Hippocampal formation (tissue), 2 donors: Measurements from ENCODE around the gene NSL1.
"Not testable (repeated sequence)": the region's sequence is repeated elsewhere in the genome, so short reads cannot be mapped to it uniquely, and the experiment has no call there.

Source experiments
- DNase-seq, 2 donors: peaks; one replicate each; lab custom pipeline; 2025; lab: John Stamatoyannopoulos, UW

NSL1 gene

GRCh38 chr1:212749821-212750535 is 41.6 kb downstream of the NSL1 start:
- peak in 1 of 2 donors; percentile 16 for DNase-seq

GRCh38 chr1:212746546-212746945 is 45.0 kb downstream of the NSL1 start:
- no peak for DNase-seq

GRCh38 chr1:212745303-212745702 is 46.3 kb downstream of the NSL1 start:
- DNase-seq: no peak

DNA sequence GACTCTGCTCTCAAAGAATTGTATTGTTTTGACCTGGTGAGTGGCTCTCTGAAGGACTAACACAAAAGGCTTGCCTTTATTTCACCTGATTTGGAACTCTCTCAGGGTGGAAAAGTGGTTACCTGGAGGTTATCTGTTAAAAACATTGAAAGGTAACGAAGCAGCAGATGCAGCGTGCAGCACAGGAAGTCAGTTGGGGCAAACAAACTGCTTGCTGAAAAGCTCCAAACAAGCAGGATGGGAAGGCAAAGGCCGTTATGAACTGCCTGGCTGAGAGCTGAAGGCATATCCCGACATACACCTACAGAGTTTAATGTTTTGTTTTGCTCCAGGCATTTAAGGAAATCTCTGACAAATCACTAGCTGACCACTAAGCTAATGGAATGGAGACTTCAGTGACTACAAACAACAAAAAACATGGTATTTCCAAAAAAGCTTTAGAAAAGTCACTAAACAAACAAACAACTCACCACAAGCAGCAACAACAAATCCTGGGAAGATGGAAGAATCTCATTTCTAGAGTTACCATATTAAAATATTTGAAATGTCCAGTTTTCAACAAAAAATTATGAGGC is 47.6 kb downstream of the NSL1 start:
- no peak for DNase-seq

DNA sequence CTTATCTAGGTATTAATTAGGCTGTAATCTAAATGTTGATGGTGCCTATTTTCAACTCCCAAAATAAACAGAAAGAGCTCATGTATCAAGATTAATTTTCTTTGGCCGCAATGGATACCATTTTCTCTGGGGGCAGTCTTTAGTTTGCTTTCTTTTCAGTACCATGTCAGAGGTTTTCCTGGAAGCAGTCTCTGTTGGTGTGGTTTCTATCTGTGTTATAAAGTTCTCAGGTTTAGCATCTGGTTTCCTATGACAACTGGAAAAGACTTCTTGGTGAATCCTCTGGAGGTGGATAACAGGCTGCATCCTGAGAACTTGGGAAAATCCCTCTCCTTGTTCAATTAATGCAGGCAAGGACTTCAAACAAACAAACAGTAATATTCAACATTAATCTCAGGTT is 53.2 kb downstream of the NSL1 start:
- no peak for DNase-seq

DNA sequence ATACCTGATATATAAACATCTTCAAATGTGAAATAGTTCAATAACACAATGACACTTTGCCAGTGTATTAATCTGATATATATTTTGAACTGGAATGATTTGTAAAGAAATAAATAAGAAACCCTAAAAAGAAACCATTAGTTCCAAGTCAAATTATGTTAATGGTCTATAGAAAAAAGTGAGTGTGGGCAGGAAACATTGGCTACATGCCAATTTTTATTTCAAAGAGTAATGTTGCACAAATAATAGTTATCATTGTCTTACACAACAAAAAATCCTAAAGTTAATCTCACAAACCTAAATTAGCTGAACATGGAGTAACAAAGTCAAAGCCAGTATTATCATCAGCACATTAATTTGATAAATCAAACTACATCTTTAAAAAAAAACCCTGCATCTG is 54.0 kb downstream of the NSL1 start:
- no peak for DNase-seq

- no peak for DNase-seq
These were observed 58.5 kb downstream of the NSL1 start for GRCh38 chr1:212733109-212733508.

GRCh38 chr1:212731630-212732029 is 59.9 kb downstream of the NSL1 start:
- no peak for DNase-seq

- no peak for DNase-seq
These were observed 63.0 kb downstream of the NSL1 start for GRCh38 chr1:212728606-212729005.

- no peak for DNase-seq
These were observed 64.0 kb downstream of the NSL1 start for GRCh38 chr1:212727386-212728181.

GRCh38 chr1:212724679-212725078 is 66.9 kb downstream of the NSL1 start:
- not testable (repeated sequence) for DNase-seq

- no peak for DNase-seq
These were observed 69.2 kb downstream of the NSL1 start for GRCh38 chr1:212722270-212722957.

DNA sequence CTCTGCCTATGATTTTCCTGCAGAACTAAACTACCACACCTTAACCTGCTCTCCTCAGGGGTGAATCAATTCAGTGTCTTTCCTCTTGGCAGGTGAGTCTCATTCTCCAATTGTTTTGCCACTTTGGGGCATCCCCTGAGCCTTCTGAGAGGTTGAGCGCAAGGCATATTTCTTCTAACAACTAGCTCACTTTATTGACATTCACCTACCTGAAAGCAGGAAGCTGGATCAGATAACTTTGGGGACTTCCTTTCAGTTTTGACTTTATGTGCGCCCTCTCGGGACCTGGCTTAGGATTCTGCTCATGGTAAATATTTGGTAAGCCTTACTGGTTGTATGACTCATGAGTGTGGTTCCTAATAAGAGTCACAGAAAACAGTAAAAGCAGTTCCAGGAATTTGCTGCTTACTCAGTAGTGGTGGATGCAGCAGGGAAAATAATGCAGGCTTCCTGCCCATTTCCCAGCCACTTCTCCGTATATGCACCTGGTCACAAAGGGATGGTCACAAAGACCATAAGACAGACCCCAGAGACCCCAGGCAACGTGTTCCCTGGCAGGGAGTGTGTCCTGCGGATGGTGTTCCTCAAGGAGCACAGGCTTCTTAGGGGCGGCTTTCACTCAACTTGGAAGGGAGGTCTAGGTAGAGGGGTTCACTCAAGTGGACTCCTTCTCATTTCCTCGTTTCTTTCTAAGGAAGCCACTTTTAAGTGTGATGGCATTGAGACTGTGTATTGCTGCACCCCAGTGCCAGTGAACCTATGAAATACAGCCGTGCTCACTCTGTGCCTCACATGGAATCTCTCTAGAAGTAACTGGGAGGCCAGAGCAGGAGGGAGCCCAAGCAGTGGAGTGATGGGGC is 70.0 kb downstream of the NSL1 start:
- DNase-seq: no peak

GRCh38 chr1:212719633-212720032 is 71.9 kb downstream of the NSL1 start:
- no peak for DNase-seq

GRCh38 chr1:212718499-212718898 is 73.1 kb downstream of the NSL1 start:
- no peak for DNase-seq

GRCh38 chr1:212716161-212716560 is 75.4 kb downstream of the NSL1 start:
- no peak for DNase-seq

GRCh38 chr1:212713465-212714136 is 78.0 kb downstream of the NSL1 start:
- no peak for DNase-seq

DNA sequence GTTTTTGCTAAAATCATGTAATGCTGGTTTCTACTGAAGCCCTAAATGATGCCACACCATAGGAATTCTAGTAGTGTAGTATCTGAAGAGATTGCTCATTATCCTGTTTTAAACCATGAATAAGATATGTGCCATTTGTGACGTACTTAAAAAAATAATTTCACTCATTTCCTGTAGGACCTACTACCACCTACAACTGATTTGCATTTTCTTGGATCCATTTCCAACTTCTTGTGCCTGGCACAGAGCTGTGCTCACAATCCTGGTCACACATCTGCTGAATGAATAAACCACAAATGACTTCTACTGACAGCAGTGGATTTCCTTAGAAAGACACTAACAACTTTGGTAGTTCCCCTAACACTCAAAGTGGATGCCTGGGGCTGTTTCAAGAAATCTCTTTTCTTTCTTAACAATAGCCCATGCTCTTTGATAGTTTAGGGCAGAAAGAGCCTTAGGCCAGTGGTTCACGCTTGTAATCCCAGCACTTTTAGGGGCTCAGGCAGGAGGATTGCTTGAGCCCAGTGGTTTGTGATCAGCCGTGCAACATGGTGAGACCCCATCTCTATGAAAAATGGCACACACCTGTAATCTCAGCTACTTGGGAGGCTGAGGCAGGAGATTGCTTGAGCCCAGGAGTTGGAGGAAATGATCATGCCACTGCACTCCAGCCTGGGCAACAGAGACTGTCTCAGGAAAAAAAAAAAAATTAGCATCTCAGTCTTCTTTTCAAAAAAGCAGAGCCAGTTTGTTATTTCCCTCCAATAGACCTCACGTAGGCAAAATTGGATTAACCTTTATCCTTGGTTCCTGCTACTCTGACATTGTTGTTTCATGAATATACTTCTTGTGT is 78.9 kb downstream of the NSL1 start:
- DNase-seq: no peak

- DNase-seq: not testable (repeated sequence)
These were observed 79.6 kb downstream of the NSL1 start for GRCh38 chr1:212711974-212712373.

DNA sequence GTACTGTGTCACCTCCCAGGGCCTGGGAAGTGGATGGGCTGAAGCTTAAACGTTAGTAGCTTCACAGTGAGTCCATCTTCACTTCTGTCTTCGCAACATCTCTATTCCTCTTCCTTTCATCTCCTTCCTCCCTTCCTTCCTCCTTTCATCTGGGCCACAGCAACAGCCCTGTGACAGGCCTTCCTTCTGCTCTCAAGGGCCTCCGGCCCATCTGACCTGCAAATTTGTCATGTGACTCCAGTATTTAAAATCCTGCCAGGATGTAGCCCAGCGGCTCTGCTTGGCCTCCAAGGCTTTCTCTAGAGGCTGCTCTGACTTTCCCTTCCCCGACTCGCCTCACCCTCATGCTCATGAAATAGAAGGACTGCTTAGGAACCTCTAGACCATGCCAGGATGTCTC is 81.0 kb downstream of the NSL1 start:
- no peak for DNase-seq
